Panc1 (cell line): ENCODE measurements around the gene FBRSL1. TPM values are rescaled to one million over a fixed set of nuclear protein-coding genes. Genes with fewer than 3 reads are reported as not detected.

Experiments
- ATAC-seq: fragments of 200-7000 bp; cut with Tn5 transposase; 2 replicates; pipeline ENCODE4 v1.9.1; 2020; ENCODE audit warnings: mild to moderate bottlenecking, moderate library complexity
- BruUV-seq: library from RNA; stranded (reverse); fragments of 400-500 nt; replicated peaks from 2 replicates; lab custom pipeline; 2021; lab: Mats Ljungman, UMichigan
- CTCF ChIA-PET: fragments of 300-600 bp; sonication (Branson Sonifier 250); formaldehyde crosslinking; loops from one replicate; lab custom pipeline; 2022; ENCODE audit warnings: antibody characterized with exemption; lab: Charles Lee
- POLR2A ChIA-PET: fragments of 300-600 bp; sonication (Branson Sonifier 250); formaldehyde crosslinking; loops from one replicate; lab custom pipeline; 2022; ENCODE audit warnings: antibody characterized with exemption; lab: Charles Lee
- DNase-seq: peaks from one replicate; pipeline ENCODE4 v3.0.0-alpha.2; 2010; ENCODE audit warnings: low read depth, low spot score
- H3K27ac ChIP-seq: 2 replicates; pipeline ENCODE4 v1.5.1; 2011; ENCODE audit warnings: mild to moderate bottlenecking, low read length, inconsistent platforms
- H3K27me3 ChIP-seq: fragments of 200-500 bp; sonication (Bioruptor generic); 2 replicates; pipeline ENCODE4 v1.6.0; 2014; ENCODE audit warnings: low read length, inconsistent platforms; ENCODE audit not compliant: control insufficient read depth, insufficient read depth
- H3K36me3 ChIP-seq: fragments of 200-500 bp; sonication (Bioruptor generic); 2 replicates; pipeline ENCODE4 v1.5.1; 2014; ENCODE audit warnings: inconsistent platforms, mild to moderate bottlenecking, low read length, moderate library complexity; ENCODE audit not compliant: control insufficient read depth, insufficient read depth
- H3K4me1 ChIP-seq: 2 replicates; pipeline ENCODE4 v1.5.1; 2011; ENCODE audit warnings: inconsistent platforms, mild to moderate bottlenecking, low read length, moderate library complexity; ENCODE audit not compliant: control insufficient read depth, insufficient read depth
- H3K4me3 ChIP-seq, 2 experiments: 2 replicates each; pipeline ENCODE4 v1.5.1; 2011 to 2012; ENCODE audit warnings: low read depth in 2 of 2, low read length in 2 of 2, mild to moderate bottlenecking in 2 of 2, inconsistent platforms in 1 of 2, moderate library complexity in 1 of 2
- H3K9me3 ChIP-seq: fragments of 200-500 bp; sonication (Bioruptor generic); 2 replicates; pipeline ENCODE4 v1.5.1; 2014; ENCODE audit warnings: low read depth, mild to moderate bottlenecking, inconsistent platforms, low read length, moderate library complexity; ENCODE audit not compliant: control insufficient read depth, insufficient read depth
- CTCF ChIP-seq: fragments of 450-650 bp; IDR thresholded peaks from 2 replicates; pipeline ENCODE4 v1.5.1; 2017; ENCODE audit warnings: mild to moderate bottlenecking
- POLR2AphosphoS5 ChIP-seq: IDR thresholded peaks from 2 replicates; pipeline ENCODE4 v1.6.1; 2012; ENCODE audit warnings: mild to moderate bottlenecking, low read depth, low read length, moderate library complexity
- REST ChIP-seq, 2 experiments: IDR thresholded peaks; 2 replicates each; pipeline ENCODE4 v1.6.1; 2011 to 2012; ENCODE audit warnings: low read depth in 2 of 2, control low read depth in 1 of 2, low read length in 1 of 2, mild to moderate bottlenecking in 1 of 2, moderate library complexity in 1 of 2; ENCODE audit not compliant: insufficient read depth in 1 of 2
- SIN3A ChIP-seq: IDR thresholded peaks from 2 replicates; pipeline ENCODE4 v1.6.1; 2012; ENCODE audit warnings: low read depth, mild to moderate bottlenecking, low read length, moderate library complexity, borderline replicate concordance; ENCODE audit not compliant: insufficient read depth
- TCF7L2 ChIP-seq: IDR thresholded peaks from 2 replicates; pipeline ENCODE4 v1.6.1; 2011; ENCODE audit warnings: mild to moderate bottlenecking, low read depth, low read length, inconsistent platforms
- in situ Hi-C: cut with HindIII; loops from 2 replicates; pipeline ENCODE4 v1.10.0; 2016; ENCODE audit warnings: low sequenced_read_pairs, low pct_unique_long_range_greater_than_20kb
- intact Hi-C: fragments of 100-400 bp; cut with micrococcal nuclease; formaldehyde crosslinking; loops from one replicate; pipeline ENCODE4 v1.10.0; 2022; ENCODE audit not compliant: unreplicated experiment
- total RNA-seq: library from RNA; stranded (reverse); gene quantifications from one replicate; pipeline ENCODE4 v1.2.1, GENCODE V29; 2021; ENCODE audit not compliant: unreplicated experiment

FBRSL1 gene
- total RNA-seq, 1 experiment from 2014 or later: 104 TPM

- Histone ChIP-seq H3K27me3 (no peaks in the 10 kb centered on the region), H3K9me3 (no peaks in the 10 kb centered on the region), H3K36me3 (no peaks in the 10 kb centered on the region), H3K4me1 (peaks cover 48% of the 10 kb centered on the region), H3K27ac (no peak overlapping the region), H3K4me3 (no peak overlapping the region)
- CTCF ChIA-PET: no interaction called here
- no peak for DNase-seq
- TF ChIP-seq CTCF (no peak), POLR2AphosphoS5 (no peak), TCF7L2 (no peak), REST (IDR thresholded peaks at IDR 0.05; ENCODE audit: insufficient read depth in 1 of 2, low read depth in 2 of 2, low read length in 1 of 2) (no peak), SIN3A (no peak)
- intact Hi-C loops (no loop called here), in situ Hi-C loops (no loop called here)
- POLR2A ChIA-PET: no interaction called here
- no peak for ATAC-seq
- no TSS peak for BruUV-seq
Observed at GRCh38 chr12:132502882-132503193, 12.9 kb downstream of the FBRSL1 start.

GRCh38 chr12:132503618-132504204 is 13.8 kb downstream of the FBRSL1 start:
- in situ Hi-C loops (no loop called here), intact Hi-C loops (no loop called here)

More at GRCh38 chr12:132503618-132504204, 13.8 kb downstream of the FBRSL1 start:
- DNase-seq: no peak
- no peak overlapping the region for H3K4me3 ChIP-seq
- CTCF ChIA-PET: no interaction called here
- no TSS peak for BruUV-seq
- no peak for ATAC-seq
- peaks cover 48% of the 10 kb centered on the region for H3K4me1 ChIP-seq
- TF ChIP-seq REST (IDR thresholded peaks at IDR 0.05; ENCODE audit: insufficient read depth in 1 of 2, low read depth in 2 of 2, low read length in 1 of 2) (no peak), SIN3A (no peak)
- H3K27me3 ChIP-seq: no peaks in the 10 kb centered on the region
- no peak overlapping the region for H3K27ac ChIP-seq
- POLR2A ChIA-PET: no interaction called here
- H3K36me3 ChIP-seq: no peaks in the 10 kb centered on the region
- H3K9me3 ChIP-seq: no peaks in the 10 kb centered on the region
